Subcutaneous abdominal adipose tissue (tissue), 5 donors: Measurements from ENCODE around the gene TFDP1.

Experiments
- H3K27ac ChIP-seq: one replicate; pipeline ENCODE4 v1.7.0; 2013; ENCODE audit warnings: low read depth, mild to moderate bottlenecking, inconsistent platforms, low read length, moderate library complexity
- H3K27me3 ChIP-seq, 5 donors: one replicate each; pipeline ENCODE4 v1.7.0; 2013; ENCODE audit warnings: low read length in 5 of 5, inconsistent platforms in 1 of 5; ENCODE audit not compliant: control insufficient read depth in 5 of 5, insufficient read depth in 4 of 5
- H3K36me3 ChIP-seq, 5 donors: one replicate each; pipeline ENCODE4 v1.7.0; 2013; ENCODE audit warnings: low read length in 5 of 5; ENCODE audit not compliant: control insufficient read depth in 5 of 5, insufficient read depth in 5 of 5
- H3K4me1 ChIP-seq, 5 donors: one replicate each; pipeline ENCODE4 v1.7.0; 2013; ENCODE audit warnings: low read length in 5 of 5, mild to moderate bottlenecking in 3 of 5, moderate library complexity in 1 of 5; ENCODE audit not compliant: control insufficient read depth in 5 of 5, insufficient read depth in 5 of 5
- H3K4me3 ChIP-seq, 5 donors: one replicate each; pipeline ENCODE4 v1.7.0; 2013; ENCODE audit warnings: low read length in 5 of 5, low read depth in 1 of 5
- H3K9ac ChIP-seq, 5 donors: one replicate each; pipeline ENCODE4 v1.7.0; 2013; ENCODE audit warnings: low read length in 5 of 5, mild to moderate bottlenecking in 4 of 5, moderate library complexity in 3 of 5
- H3K9me3 ChIP-seq, 5 donors: one replicate each; pipeline ENCODE4 v1.7.0; 2013; ENCODE audit warnings: low read length in 5 of 5; ENCODE audit not compliant: control insufficient read depth in 5 of 5
- donor health status: healthy.
- donor health status: healthy.
- donor health status: healthy.
- donor health status: healthy.
- donor health status: healthy.

Gene TFDP1

DNA sequence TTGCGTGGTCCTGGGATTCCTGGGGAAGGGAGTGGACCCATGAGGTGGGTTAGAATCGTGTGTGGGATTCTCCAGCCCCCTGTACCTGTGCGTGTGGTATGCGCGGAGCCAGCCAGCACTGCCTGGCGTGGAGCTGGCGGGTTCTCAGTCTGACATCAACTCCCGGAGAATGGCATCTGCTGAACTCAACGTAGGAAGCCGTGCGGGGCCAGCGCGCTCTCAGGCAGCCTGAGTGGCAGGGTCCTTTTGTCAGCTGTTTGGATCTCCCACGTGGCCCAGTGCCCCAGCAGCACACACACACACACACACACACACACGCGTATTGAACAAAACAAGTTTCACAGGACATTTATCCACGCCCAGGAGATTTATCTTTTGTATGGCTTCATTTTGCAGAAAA lies 45.3 kb downstream of the TFDP1 start:
- no peak overlapping the region for H3K27ac ChIP-seq

DNA sequence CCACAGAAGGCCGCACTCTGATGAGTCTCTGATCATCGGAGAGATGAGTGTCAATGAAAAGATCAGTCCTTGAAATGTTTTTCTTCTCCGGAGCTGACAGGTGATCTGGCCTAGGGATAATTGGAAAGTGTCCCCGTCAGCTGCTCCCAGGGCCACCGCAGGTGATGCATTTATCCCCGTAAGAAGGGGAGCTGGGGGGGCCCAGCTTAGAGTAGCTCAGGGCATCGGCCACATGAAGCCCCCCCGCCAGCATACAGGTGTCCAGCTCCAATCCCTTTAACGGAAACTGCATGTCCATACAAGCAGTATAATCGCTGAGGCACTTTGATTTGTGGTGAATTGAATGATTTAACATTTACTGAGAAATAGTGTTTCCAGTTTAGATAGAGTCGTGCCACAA lies 45.7 kb downstream of the TFDP1 start:
- peaks cover 3 to 77% (median 54%) of the 10 kb centered on the region in 5 donors for H3K36me3 ChIP-seq
- H3K9me3 ChIP-seq: no peaks in the 10 kb centered on the region
- no peak overlapping the region for H3K9ac ChIP-seq
- H3K27ac ChIP-seq: no peak overlapping the region
- no peak overlapping the region for H3K4me3 ChIP-seq
- H3K27me3 ChIP-seq: no peaks in the 10 kb centered on the region
- H3K4me1 ChIP-seq: peaks cover 0 to 8% (median 4%) of the 10 kb centered on the region in 5 donors

More for the DNA sequence above, 45.3 kb downstream of the TFDP1 start:
- H3K36me3 ChIP-seq: peaks cover 3 to 73% (median 50%) of the 10 kb centered on the region in 5 donors
- peaks cover 0 to 8% (median 4%) of the 10 kb centered on the region in 5 donors for H3K4me1 ChIP-seq
- no peak overlapping the region for H3K4me3 ChIP-seq
- H3K9me3 ChIP-seq: no peaks in the 10 kb centered on the region
- H3K9ac ChIP-seq: no peak overlapping the region
- no peaks in the 10 kb centered on the region for H3K27me3 ChIP-seq

DNA sequence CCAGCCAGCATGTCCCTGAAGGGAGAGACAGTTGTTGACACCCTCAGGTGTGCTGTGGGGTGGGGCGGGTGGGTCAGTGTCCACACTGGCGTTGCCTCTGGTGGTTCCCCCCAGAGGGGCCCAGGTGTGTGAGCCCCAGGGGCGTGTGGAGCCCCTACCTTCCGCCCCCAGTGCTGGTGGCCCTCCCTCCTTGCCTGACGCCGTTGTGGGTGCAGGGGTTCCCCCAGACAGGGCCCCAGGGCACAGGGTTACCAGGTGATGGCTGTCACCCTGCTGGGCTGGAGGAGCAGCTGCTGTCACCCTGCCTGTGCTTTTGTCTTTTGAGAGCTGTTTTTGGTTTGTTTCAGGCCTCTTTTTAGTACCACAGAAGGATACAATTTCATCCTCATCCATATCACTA lies 46.3 kb downstream of the TFDP1 start:
- peaks cover 3 to 82% (median 59%) of the 10 kb centered on the region in 5 donors for H3K36me3 ChIP-seq
- no peak overlapping the region for H3K27ac ChIP-seq
- H3K27me3 ChIP-seq: no peaks in the 10 kb centered on the region
- no peak overlapping the region for H3K9ac ChIP-seq
- peaks cover 0 to 7% (median 4%) of the 10 kb centered on the region in 5 donors for H3K4me1 ChIP-seq
- no peak overlapping the region for H3K4me3 ChIP-seq
- H3K9me3 ChIP-seq: no peaks in the 10 kb centered on the region

DNA sequence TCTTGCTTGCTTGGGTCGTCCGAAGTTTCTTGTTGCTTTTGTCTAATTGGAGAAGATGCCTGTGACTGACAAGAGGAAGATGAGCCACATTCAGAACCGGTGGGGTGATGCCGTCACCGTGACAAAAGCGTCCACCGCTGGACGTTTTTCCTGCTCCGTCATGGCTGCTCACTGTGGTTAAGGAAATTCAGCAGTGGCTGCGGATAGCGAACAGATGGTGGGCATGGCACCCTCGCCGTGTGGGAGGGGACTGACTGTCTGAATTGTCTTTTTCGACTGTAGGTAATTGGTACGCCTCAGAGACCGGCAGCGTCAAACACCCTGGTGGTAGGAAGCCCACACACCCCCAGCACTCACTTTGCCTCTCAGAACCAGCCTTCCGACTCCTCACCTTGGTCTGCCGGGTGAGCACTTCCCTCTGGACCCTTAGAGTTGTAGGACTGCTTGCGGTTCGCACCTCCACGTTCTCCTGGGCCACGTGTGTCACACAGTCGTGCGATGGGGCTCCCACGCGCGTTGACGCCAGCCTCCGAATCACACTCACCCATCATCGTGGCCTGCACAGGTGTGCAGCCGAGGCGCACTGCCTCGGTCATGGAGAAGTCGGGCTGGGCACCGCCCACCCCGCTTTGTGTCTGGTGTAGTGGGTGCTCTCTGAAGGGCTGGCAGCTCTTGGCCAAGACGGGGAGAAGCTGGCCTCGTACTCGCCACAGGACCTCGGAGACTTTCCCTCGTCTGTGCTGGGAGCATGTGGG lies 47.0 kb downstream of the TFDP1 start:
- no peaks in the 10 kb centered on the region for H3K27me3 ChIP-seq
- H3K36me3 ChIP-seq: peaks cover 3 to 89% (median 66%) of the 10 kb centered on the region in 5 donors
- no peak overlapping the region for H3K27ac ChIP-seq
- H3K9me3 ChIP-seq: no peaks in the 10 kb centered on the region
- no peak overlapping the region for H3K4me3 ChIP-seq
- H3K9ac ChIP-seq: no peak overlapping the region
- peaks cover 0 to under 1% (median 0%) of the 10 kb centered on the region in 5 donors for H3K4me1 ChIP-seq

DNA sequence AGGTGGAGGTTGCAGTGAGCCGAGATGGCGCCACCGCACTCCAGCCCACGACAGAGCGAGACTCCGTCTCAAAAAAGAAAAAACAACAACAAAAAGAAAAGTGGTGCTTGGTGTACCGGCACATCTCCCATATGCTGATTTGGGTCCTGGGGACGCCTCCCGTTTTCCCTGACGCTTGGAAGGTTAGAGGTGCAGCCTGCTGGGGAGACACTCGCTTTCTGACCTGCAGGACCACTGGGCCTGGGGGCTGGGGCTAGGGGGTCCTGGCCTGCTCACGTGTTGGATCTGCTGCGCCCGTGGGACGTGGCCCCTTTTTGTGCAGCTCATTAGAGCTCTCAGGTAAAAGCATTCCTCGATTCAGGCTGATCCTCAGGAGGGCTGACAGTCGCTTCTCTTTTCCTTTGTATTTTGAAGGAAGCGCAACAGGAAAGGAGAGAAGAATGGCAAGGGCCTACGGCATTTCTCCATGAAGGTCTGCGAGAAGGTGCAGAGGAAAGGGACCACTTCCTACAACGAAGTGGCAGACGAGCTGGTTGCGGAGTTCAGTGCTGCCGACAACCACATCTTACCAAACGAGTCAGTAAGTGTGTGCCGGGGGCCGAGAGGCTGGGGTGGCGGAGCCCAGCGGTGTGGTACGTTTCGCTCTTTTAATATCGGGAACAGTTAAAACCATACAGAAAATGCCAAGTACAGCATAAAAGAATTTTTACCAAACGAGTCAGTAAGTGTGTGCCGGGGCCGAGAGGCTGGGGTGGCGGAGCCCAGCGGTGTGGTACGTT lies 48.3 kb downstream of the TFDP1 start:
- Histone ChIP-seq H3K9me3 (no peaks in the 10 kb centered on the region), H3K4me3 (no peak overlapping the region), H3K4me1 (no peaks in the 10 kb centered on the region), H3K27me3 (no peaks in the 10 kb centered on the region), H3K9ac (no peak overlapping the region), H3K27ac (no peak overlapping the region), H3K36me3 (peaks cover 3 to 97% (median 75%) of the 10 kb centered on the region in 5 donors)

DNA sequence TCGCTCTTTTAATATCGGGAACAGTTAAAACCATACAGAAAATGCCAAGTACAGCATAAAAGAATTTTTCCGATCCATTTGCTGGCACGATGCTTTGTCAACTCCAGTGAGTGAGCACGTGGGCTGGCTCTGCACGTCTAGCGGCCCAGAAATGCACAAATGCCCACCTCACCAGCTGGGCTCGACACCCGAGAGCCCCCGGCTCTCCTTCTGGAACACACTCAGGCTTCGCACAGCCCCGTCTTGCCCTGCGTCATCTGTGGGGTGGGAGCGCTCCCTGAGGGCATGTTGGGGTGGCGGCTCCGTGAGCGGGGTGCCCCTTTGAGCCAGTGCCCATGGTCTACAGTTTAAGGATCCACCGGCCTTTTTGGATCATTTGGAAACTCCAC lies 48.9 kb downstream of the TFDP1 start:
- peaks cover 3 to 97% (median 79%) of the 10 kb centered on the region in 5 donors for H3K36me3 ChIP-seq
- H3K27ac ChIP-seq: no peak overlapping the region
- no peaks in the 10 kb centered on the region for H3K27me3 ChIP-seq
- no peak overlapping the region for H3K4me3 ChIP-seq
- H3K4me1 ChIP-seq: no peaks in the 10 kb centered on the region
- no peaks in the 10 kb centered on the region for H3K9me3 ChIP-seq
- no peak overlapping the region for H3K9ac ChIP-seq

DNA sequence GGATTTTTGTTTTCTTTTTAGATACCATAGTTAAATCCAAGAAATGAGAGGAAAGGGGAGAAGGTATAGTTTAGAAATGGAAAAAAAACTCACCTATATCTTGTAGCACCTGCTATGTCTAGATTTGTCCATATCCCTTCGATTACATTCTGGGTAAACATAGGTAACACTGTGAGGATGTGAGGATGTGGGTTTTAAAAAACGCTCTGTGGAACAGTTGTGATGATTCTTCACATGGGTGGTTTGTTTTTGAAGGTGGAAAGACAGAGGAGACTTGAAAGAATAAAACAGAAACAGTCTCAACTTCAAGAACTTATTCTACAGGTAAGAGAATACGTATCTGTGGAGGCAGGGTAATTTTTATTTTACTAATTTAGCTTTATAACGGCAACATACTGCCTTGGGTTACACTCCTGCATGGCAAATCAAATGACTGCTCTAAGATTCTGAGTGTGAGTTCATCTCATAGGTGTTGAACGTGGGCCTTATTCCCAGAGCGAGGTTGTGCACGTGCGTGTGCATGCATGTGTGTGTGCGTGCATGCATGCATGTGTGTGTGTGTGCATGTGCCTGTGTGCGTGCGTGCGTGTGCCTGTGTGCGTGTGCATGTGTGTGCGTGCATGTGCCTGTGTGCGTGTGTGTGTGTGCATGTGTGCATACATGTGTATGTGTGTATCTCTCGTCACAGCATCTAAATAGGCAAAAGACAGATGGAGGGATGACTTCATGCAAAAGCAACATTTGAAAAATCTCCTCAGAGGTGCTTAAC lies 49.9 kb downstream of the TFDP1 start:
- Histone ChIP-seq H3K4me3 (no peak overlapping the region), H3K9me3 (no peaks in the 10 kb centered on the region), H3K27ac (no peak overlapping the region), H3K4me1 (no peaks in the 10 kb centered on the region), H3K36me3 (peaks cover 3 to 94% (median 80%) of the 10 kb centered on the region in 5 donors), H3K27me3 (no peaks in the 10 kb centered on the region), H3K9ac (no peak overlapping the region)

DNA sequence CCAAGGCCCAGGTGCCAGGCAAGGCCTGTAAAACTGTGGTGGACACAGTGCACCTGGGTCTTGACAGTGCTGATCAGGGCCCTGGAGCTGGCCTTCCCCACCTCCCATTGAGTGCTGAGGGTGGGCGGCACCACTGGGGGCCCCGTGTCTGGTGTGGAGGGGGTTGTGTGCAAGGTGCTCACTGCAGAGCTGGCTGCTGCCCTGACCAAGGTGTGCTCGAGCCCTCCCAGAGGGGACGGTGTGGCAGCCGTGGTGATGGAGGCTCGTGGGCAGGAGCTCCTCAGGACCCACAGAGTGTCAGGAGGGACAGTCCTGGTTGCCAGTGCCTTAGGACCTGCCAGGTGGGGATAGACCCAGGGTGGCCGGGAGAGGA lies 50.5 kb downstream of the TFDP1 start:
- Histone ChIP-seq H3K27me3 (no peaks in the 10 kb centered on the region), H3K4me3 (no peak overlapping the region), H3K27ac (no peak overlapping the region), H3K36me3 (peaks cover 3 to 94% (median 81%) of the 10 kb centered on the region in 5 donors), H3K4me1 (no peaks in the 10 kb centered on the region), H3K9ac (no peak overlapping the region), H3K9me3 (no peaks in the 10 kb centered on the region)

DNA sequence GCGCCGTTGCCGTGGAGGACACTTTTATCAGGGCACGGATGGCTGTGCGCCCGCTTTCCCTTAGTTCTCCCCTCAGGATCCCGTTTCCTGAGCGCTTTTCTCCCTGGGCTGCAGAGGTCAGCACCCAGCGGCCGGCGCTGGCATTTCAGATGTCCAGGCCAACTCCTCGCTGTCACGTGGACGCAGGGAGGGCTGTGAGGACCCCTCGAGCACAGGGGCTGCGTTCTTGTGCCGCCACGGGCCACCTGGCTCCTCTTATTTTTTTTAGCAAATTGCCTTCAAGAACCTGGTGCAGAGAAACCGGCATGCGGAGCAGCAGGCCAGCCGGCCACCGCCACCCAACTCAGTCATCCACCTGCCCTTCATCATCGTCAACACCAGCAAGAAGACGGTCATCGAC lies 51.2 kb downstream of the TFDP1 start:
- Histone ChIP-seq H3K27me3 (no peaks in the 10 kb centered on the region), H3K27ac (no peak overlapping the region), H3K4me3 (no peak overlapping the region), H3K36me3 (peaks cover 5 to 94% (median 84%) of the 10 kb centered on the region in 5 donors), H3K4me1 (no peaks in the 10 kb centered on the region), H3K9me3 (no peaks in the 10 kb centered on the region), H3K9ac (no peak overlapping the region)
